H9 (cell line): Measurements from ENCODE around the gene IER5L. TPM values are rescaled to one million over a fixed set of nuclear protein-coding genes. Genes with fewer than 3 reads are reported as not detected.

Experiments
- DNase-seq: peaks from one replicate; pipeline ENCODE4 v3.0.0-alpha.2; 2017
- H2AFZ ChIP-seq: one replicate; pipeline ENCODE4 v1.6.1; 2013; ENCODE audit warnings: mild to moderate bottlenecking, low read length, control low read depth, moderate library complexity
- H2AK5ac ChIP-seq: 2 replicates; pipeline ENCODE4 v1.6.1; 2013; ENCODE audit warnings: low read length, control low read depth, mixed read lengths; ENCODE audit not compliant: insufficient read length
- H2BK120ac ChIP-seq: one replicate; pipeline ENCODE4 v1.6.1; 2013; ENCODE audit warnings: low read depth, mild to moderate bottlenecking, low read length, control low read depth, inconsistent platforms; ENCODE audit not compliant: poor library complexity, severe bottlenecking
- H2BK12ac ChIP-seq: 2 replicates; pipeline ENCODE4 v1.6.1; 2013; ENCODE audit warnings: low read length, control low read depth, mixed read lengths, low read depth; ENCODE audit not compliant: insufficient read length
- H2BK15ac ChIP-seq: 2 replicates; pipeline ENCODE4 v1.6.1; 2013; ENCODE audit warnings: low read depth, low read length, control low read depth
- H2BK20ac ChIP-seq: one replicate; pipeline ENCODE4 v1.6.1; 2013; ENCODE audit warnings: low read depth, mild to moderate bottlenecking, low read length, control low read depth, inconsistent platforms; ENCODE audit not compliant: poor library complexity, severe bottlenecking
- H2BK5ac ChIP-seq: 2 replicates; pipeline ENCODE4 v1.6.1; 2013; ENCODE audit warnings: low read length, control low read depth, mixed read lengths; ENCODE audit not compliant: insufficient read length
- H3K14ac ChIP-seq: 2 replicates; pipeline ENCODE4 v1.6.1; 2013; ENCODE audit warnings: low read length, control low read depth; ENCODE audit not compliant: insufficient read depth
- H3K18ac ChIP-seq: 2 replicates; pipeline ENCODE4 v1.6.1; 2013; ENCODE audit warnings: low read depth, mild to moderate bottlenecking, mixed read lengths, low read length, control low read depth; ENCODE audit not compliant: insufficient read length
- H3K23ac ChIP-seq: 2 replicates; pipeline ENCODE4 v1.6.1; 2013; ENCODE audit warnings: low read length, control low read depth, mixed read lengths, low read depth; ENCODE audit not compliant: insufficient read length
- H3K23me2 ChIP-seq: 2 replicates; pipeline ENCODE4 v1.6.1; 2013; ENCODE audit warnings: low read depth, mild to moderate bottlenecking, mixed read lengths, low read length, control low read depth; ENCODE audit not compliant: insufficient read length, poor library complexity, severe bottlenecking
- H3K27ac ChIP-seq: 2 replicates; pipeline ENCODE4 v1.5.1; 2013; ENCODE audit warnings: low read length, control low read depth, mixed read lengths, low read depth; ENCODE audit not compliant: insufficient read length
- H3K27me3 ChIP-seq: 2 replicates; pipeline ENCODE4 v1.6.1; 2013; ENCODE audit warnings: low read length, control low read depth, inconsistent platforms; ENCODE audit not compliant: insufficient read depth
- H3K4ac ChIP-seq: 2 replicates; pipeline ENCODE4 v1.6.1; 2013; ENCODE audit warnings: low read depth, mild to moderate bottlenecking, control low read depth, inconsistent platforms, low read length, moderate library complexity
- H3K4me1 ChIP-seq: 2 replicates; pipeline ENCODE4 v1.6.1; 2013; ENCODE audit warnings: low read length, control low read depth, inconsistent platforms; ENCODE audit not compliant: insufficient read depth
- H3K4me2 ChIP-seq: 2 replicates; pipeline ENCODE4 v1.6.1; 2013; ENCODE audit warnings: low read length, control low read depth, mixed read lengths; ENCODE audit not compliant: insufficient read length, insufficient read depth
- H3K56ac ChIP-seq: 2 replicates; pipeline ENCODE4 v1.6.1; 2013; ENCODE audit warnings: low read depth, mild to moderate bottlenecking, mixed read lengths, low read length, control low read depth; ENCODE audit not compliant: insufficient read length
- H3K79me1 ChIP-seq: 2 replicates; pipeline ENCODE4 v1.6.1; 2013; ENCODE audit warnings: low read depth, mild to moderate bottlenecking, moderate library complexity, low read length, control low read depth, inconsistent platforms; ENCODE audit not compliant: insufficient read depth, poor library complexity, severe bottlenecking
- H3K79me2 ChIP-seq: 2 replicates; pipeline ENCODE4 v1.6.1; 2013; ENCODE audit warnings: low read length, control low read depth, inconsistent platforms; ENCODE audit not compliant: insufficient read depth
- H3K9ac ChIP-seq: 2 replicates; pipeline ENCODE4 v1.6.1; 2013; ENCODE audit warnings: low read length, control low read depth, mixed read lengths; ENCODE audit not compliant: insufficient read length; ENCODE audit errors: extremely low read depth
- H3K9me3 ChIP-seq: one replicate; pipeline ENCODE4 v1.6.1; 2013; ENCODE audit warnings: low read depth, low read length, inconsistent platforms; ENCODE audit not compliant: control insufficient read depth
- H3T11ph ChIP-seq: one replicate; pipeline ENCODE4 v1.6.1; 2013; ENCODE audit warnings: mild to moderate bottlenecking, low read length, control low read depth, inconsistent platforms
- H4K20me1 ChIP-seq: one replicate; pipeline ENCODE4 v1.6.1; 2013; ENCODE audit not compliant: control insufficient read depth, insufficient read length, insufficient read depth
- H4K5ac ChIP-seq: 2 replicates; pipeline ENCODE4 v1.6.1; 2013; ENCODE audit warnings: low read depth, mild to moderate bottlenecking, mixed read lengths, low read length, control low read depth; ENCODE audit not compliant: insufficient read length
- H4K8ac ChIP-seq: replicated peaks from 2 replicates; pipeline ENCODE4 v1.6.1; 2013; ENCODE audit warnings: low read length, control low read depth, mixed read lengths, low read depth; ENCODE audit not compliant: insufficient read length
- H4K91ac ChIP-seq: 2 replicates; pipeline ENCODE4 v1.6.1; 2013; ENCODE audit warnings: low read depth, mild to moderate bottlenecking, moderate library complexity, mixed read lengths, low read length, control low read depth; ENCODE audit not compliant: insufficient read length
- H3K27ac Mint-ChIP-seq, 3 experiments: 2 replicates in 2 of 3; 3 replicates in 1 of 3; pipeline ENCODE4 v1.8.0; 2020 to 2021; ENCODE audit warnings: mixed read lengths in 3 of 3, mild to moderate bottlenecking in 1 of 3, moderate library complexity in 1 of 3
- H3K27me3 Mint-ChIP-seq: 2 replicates; pipeline ENCODE4 v1.8.0; 2021; ENCODE audit warnings: low read depth, mild to moderate bottlenecking, moderate library complexity, mixed read lengths
- H3K36me3 Mint-ChIP-seq, 3 experiments: 2 replicates in 2 of 3; 3 replicates in 1 of 3; pipeline ENCODE4 v1.8.0; 2020 to 2021; ENCODE audit warnings: low read depth in 3 of 3, mixed read lengths in 3 of 3; ENCODE audit not compliant: insufficient read depth in 1 of 3
- H3K4me1 Mint-ChIP-seq, 2 experiments: 2 replicates each; pipeline ENCODE4 v1.8.0; 2020; ENCODE audit warnings: mixed read lengths in 2 of 2
- H3K4me3 Mint-ChIP-seq, 2 experiments: 2 replicates in 1 of 2; 3 replicates in 1 of 2; pipeline ENCODE4 v1.8.0; 2020 to 2021; ENCODE audit warnings: mild to moderate bottlenecking in 2 of 2, mixed read lengths in 2 of 2, moderate library complexity in 1 of 2
- H3K9me3 Mint-ChIP-seq, 2 experiments: 2 replicates in 1 of 2; 3 replicates in 1 of 2; pipeline ENCODE4 v1.8.0; 2020; ENCODE audit warnings: mild to moderate bottlenecking in 2 of 2, mixed read lengths in 2 of 2, moderate library complexity in 1 of 2
- CTCF ChIP-seq: fragments of 200-600 bp; sonication (generic); conservative IDR thresholded peaks from 3 replicates; pipeline ENCODE4 v1.8.0; 2021; ENCODE audit warnings: antibody characterized with exemption, mild to moderate bottlenecking
- WGBS: extraction: QIAGEN DNeasy Blood & Tissue Kit; methylation state at CpG from one replicate; pipeline ENCODE4 v1.1.7; 2013; ENCODE audit warnings: missing lambda C conversion rate, low lambda C conversion rate, mixed read lengths; ENCODE audit not compliant: insufficient read length; ENCODE audit errors: extremely low coverage; 5-methylcytosine and 5-hydroxymethylcytosine counted together
- total RNA-seq: library from RNA; stranded (reverse); gene quantifications from 2 replicates; pipeline ENCODE4 v1.2.1, GENCODE V29; 2021

The IER5L gene
- total RNA-seq, 1 experiment from 2014 or later: 1.0 TPM

- H3K4ac ChIP-seq: no peak overlapping the region
- Mint-ChIP-seq H3K36me3 (no peaks in the 10 kb centered on the region; a peak in 1 of 7 replicates), H3K4me3 (peak overlapping the region; percentile 62 to 86; a peak in 3 of 5 replicates), H3K4me1 (peaks cover 6 to 15% of the 10 kb centered on the region in 2 experiments), H3K27ac (no peak overlapping the region), H3K9me3 (no peaks in the 10 kb centered on the region), H3K27me3 (peaks cover 70% of the 10 kb centered on the region)
- H3K27me3 ChIP-seq: peaks cover 24% of the 10 kb centered on the region
- H3K9me3 ChIP-seq: no peaks in the 10 kb centered on the region
- H3K9ac ChIP-seq: no peak overlapping the region
- WGBS: no CpG with 5 or more reads among the region's 29 CpGs
- no peak overlapping the region for H3K23ac ChIP-seq
- H2BK120ac ChIP-seq: no peak overlapping the region
- DNase-seq: no peak
- no peaks in the 10 kb centered on the region for H4K20me1 ChIP-seq
- H3T11ph ChIP-seq: no peak overlapping the region
- no peaks in the 10 kb centered on the region; the same call in 1 of the 2 replicates for H3K4me1 ChIP-seq
- no peak overlapping the region for H2BK5ac ChIP-seq
- H3K23me2 ChIP-seq: peaks cover 29% of the 10 kb centered on the region
- H2BK15ac ChIP-seq: no peak overlapping the region
- no peak overlapping the region for H3K27ac ChIP-seq
- no peak overlapping the region for H3K14ac ChIP-seq
- H4K8ac ChIP-seq: no peak overlapping the region
- H4K91ac ChIP-seq: no peak overlapping the region
- no peak for TF ChIP-seq CTCF
- no peak overlapping the region for H2BK20ac ChIP-seq
- H3K79me2 ChIP-seq: no peaks in the 10 kb centered on the region
- no peak overlapping the region for H2AK5ac ChIP-seq
- H3K56ac ChIP-seq: no peak overlapping the region
- no peaks in the 10 kb centered on the region for H3K79me1 ChIP-seq
- no peak overlapping the region for H3K18ac ChIP-seq
- H4K5ac ChIP-seq: no peak overlapping the region
- peak overlapping the region; percentile 93 for H3K4me2 ChIP-seq
- no peak overlapping the region for H2BK12ac ChIP-seq
- no peak overlapping the region for H2AFZ ChIP-seq
These were observed 4.6 kb downstream of the IER5L start for GRCh38 chr9:129173296-129174101.
